Stimulated activated effector memory CD8-positive, alpha-beta T cell treated with anti-CD3 and anti-CD28 coated beads, Interleukin-12 subunit alpha, Interleukin-12 subunit beta, amount 100 ng/mL, for 72 hours (primary cell): ENCODE results near the gene HMCN2.

Experiments
- ATAC-seq: fragments of 150-1000 bp; cut with Tn5 transposase; 2 replicates; pipeline ENCODE4 v1.10.0; 2021
- DNase-seq, 2 donors: peaks; one replicate each; pipeline ENCODE4 v3.0.0; 2021 to 2022; ENCODE audit warnings: low spot score in 2 of 2
- H3K27ac Mint-ChIP-seq: one replicate; pipeline ENCODE4 v1.8.0; 2022; ENCODE audit warnings: mild to moderate bottlenecking, mixed read lengths
- H3K36me3 Mint-ChIP-seq: one replicate; pipeline ENCODE4 v1.8.0; 2022; ENCODE audit warnings: mild to moderate bottlenecking, mixed read lengths
- H3K4me1 Mint-ChIP-seq: one replicate; pipeline ENCODE4 v1.8.0; 2022; ENCODE audit warnings: mixed read lengths
- H3K4me3 Mint-ChIP-seq: one replicate; pipeline ENCODE4 v1.8.0; 2022; ENCODE audit warnings: mild to moderate bottlenecking, mixed read lengths
- H3K9me3 Mint-ChIP-seq: one replicate; pipeline ENCODE4 v1.8.0; 2022; ENCODE audit warnings: mixed read lengths

The HMCN2 gene

DNA sequence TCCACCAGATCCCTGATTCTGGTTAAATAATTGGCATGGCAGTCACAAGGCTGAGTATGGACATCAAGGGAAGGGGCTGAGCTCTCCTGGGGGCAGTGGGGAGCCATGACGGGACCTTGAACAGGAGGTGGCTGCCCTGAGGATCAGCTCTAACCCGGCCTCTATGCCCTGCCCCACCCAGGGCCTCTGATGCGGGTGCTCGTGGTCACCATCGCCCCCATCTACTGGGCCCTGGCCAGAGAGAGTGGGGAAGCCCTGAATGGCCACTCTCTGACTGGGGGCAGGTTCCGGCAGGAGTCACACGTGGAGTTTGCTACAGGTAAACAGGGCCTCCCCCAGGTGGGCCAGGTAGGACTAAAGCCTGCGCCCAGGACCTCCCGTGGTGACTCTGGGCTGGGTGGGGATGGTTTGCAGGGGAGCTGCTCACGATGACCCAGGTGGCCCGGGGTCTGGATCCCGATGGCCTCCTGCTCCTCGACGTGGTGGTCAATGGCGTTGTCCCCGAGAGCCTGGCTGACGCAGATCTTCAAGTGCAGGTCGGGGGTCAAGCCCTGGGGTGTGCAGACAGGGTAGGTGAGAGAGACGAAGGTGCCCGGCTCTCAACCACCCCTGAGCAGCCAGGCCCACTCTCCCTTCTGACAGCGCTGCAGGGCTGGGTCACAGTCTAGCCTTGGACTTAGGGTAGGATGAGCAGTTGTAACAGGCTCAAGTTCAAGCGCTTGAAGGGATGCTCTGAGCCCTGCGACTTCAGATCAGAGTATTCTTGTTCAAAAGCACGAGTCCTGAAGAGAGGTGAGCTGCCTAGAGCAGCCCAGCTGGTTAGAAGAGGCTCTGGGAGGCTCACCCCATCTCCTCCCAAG lies 159.3 kb downstream of the HMCN2 start:
- DNase-seq (no peak), ATAC-seq (no peak)
- Mint-ChIP-seq H3K4me1 (no peaks in the 10 kb centered on the region), H3K4me3 (no peak overlapping the region), H3K27ac (no peak overlapping the region), H3K36me3 (no peaks in the 10 kb centered on the region), H3K9me3 (no peaks in the 10 kb centered on the region)

DNA sequence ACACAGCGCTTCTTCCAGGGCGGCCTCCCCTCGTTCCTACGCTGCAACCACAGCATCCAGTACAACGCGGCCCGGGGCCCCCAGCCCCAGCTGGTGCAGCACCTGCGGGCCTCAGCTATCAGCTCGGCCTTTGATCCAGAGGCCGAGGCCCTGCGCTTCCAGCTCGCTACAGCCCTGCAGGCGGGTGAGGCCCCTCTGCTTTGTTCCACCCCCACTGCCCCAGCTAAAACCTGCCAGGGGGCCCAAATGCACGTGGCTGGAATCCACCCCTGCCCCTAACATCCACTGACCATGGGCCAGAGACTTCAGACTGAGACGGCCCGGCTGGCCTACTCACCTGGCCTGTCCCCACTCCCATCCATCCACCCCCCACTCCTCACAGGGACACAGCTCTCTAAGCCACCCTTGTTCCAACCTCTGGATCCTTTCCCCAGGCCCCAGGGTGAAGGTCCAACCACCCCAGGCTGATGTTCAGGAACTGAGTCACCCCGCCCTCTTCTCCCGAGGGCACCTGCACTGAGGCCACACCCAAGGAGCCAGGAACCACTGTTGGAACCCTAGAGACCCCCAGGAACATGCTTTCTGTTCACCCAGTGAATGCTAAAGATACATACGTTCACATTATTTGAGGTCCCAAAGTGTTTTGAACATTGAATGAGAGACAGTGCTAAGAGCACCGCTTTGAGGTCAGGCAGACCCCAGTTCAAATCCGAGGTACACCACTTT lies 160.3 kb downstream of the HMCN2 start:
- no peaks in the 10 kb centered on the region for H3K36me3 Mint-ChIP-seq
- H3K4me3 Mint-ChIP-seq: no peak overlapping the region
- no peak for DNase-seq
- ATAC-seq: no peak
- no peaks in the 10 kb centered on the region for H3K9me3 Mint-ChIP-seq
- H3K27ac Mint-ChIP-seq: no peak overlapping the region
- no peaks in the 10 kb centered on the region for H3K4me1 Mint-ChIP-seq

DNA sequence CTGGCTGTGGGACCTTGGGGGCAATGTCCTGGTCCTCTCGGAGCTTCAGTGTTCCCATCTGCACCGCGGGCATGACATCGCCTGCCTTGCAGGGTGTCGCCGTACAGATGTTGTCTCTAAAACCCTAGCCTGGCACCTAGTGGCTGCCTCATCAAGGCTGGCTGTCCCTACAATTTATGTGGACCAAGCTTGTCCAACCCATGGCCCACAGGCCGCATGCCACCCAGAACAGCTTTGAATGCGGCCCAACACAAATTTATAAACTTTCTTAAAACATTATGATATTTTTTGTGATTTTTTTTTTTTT lies 160.9 kb downstream of the HMCN2 start:
- DNase-seq (no peak), ATAC-seq (no peak)
- Mint-ChIP-seq H3K4me3 (no peak overlapping the region), H3K9me3 (no peaks in the 10 kb centered on the region), H3K27ac (no peak overlapping the region), H3K36me3 (no peaks in the 10 kb centered on the region), H3K4me1 (no peaks in the 10 kb centered on the region)

DNA sequence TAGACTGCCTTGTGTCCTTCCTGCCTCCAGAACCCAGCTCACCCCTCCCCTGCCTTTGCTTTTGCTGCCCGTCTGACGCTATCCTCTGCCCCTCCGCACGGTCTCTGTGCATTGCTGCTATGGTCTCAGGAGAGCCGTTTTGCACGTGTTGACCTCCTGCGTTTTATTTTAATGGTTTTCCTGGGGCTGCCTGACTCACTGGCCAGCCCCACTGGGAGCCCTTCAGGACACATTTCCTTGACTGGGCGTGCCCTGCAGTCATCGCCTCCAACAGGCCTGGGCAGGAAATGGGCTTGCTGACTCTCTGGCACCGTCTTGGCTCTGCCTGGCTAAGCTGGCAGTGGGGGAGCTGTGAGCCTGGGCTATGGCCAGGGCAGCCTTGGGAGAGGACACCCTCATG lies 161.3 kb downstream of the HMCN2 start:
- no peak overlapping the region for H3K27ac Mint-ChIP-seq
- ATAC-seq (no peak), DNase-seq (no peak)
- H3K36me3 Mint-ChIP-seq: no peaks in the 10 kb centered on the region
- no peaks in the 10 kb centered on the region for H3K4me1 Mint-ChIP-seq
- H3K4me3 Mint-ChIP-seq: no peak overlapping the region
- no peaks in the 10 kb centered on the region for H3K9me3 Mint-ChIP-seq

DNA sequence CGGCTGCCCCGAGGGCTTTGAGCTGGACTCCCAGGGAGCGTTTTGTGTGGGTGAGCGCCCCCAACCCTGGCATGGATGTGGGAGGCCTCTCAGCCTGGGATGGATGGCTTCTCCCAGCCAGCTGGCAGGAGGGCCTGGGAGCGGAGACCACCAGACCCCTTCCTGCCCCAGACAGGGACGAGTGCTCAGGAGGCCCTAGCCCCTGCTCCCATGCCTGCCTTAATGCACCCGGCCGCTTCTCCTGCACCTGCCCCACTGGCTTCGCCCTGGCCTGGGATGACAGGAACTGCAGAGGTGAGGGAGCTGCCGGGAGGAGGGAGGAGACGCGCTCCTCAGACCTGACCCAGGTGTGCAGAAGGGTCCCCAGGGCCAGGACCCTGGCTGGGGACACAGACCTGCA lies 161.8 kb downstream of the HMCN2 start:
- Mint-ChIP-seq H3K4me3 (no peak overlapping the region), H3K4me1 (peaks cover 3% of the 10 kb centered on the region), H3K36me3 (no peaks in the 10 kb centered on the region), H3K9me3 (no peaks in the 10 kb centered on the region), H3K27ac (no peak overlapping the region)
- no peak for ATAC-seq
- DNase-seq: no peak

DNA sequence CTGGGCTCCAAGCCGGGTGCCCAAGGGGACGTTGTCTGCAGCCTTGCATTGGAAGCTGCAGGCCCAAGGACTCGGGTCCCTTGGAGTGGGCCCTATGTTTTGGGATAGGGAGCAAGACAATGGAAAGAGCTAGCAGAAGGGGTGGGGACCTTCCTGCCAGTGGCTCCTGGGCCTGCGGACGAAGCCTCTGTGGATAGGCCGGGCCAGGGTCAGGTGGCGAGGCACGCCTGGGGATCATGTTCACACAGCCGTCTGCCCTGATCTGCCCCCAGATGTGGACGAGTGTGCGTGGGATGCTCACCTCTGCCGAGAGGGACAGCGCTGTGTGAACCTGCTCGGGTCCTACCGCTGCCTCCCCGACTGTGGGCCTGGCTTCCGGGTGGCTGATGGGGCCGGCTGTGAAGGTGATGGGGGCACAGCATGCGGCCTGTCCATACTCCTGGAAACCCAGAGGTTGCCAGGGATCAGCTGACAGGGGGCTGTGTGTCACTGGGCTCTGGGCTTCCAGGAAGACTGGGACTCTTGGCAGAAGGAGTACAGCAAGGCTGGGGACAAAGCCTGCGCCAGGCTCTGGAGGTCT lies 162.6 kb downstream of the HMCN2 start:
- DNase-seq (no peak), ATAC-seq (no peak)
- no peak overlapping the region for H3K27ac Mint-ChIP-seq
- H3K36me3 Mint-ChIP-seq: no peaks in the 10 kb centered on the region
- peaks cover 11% of the 10 kb centered on the region for H3K4me1 Mint-ChIP-seq
- no peak overlapping the region for H3K4me3 Mint-ChIP-seq
- H3K9me3 Mint-ChIP-seq: no peaks in the 10 kb centered on the region

DNA sequence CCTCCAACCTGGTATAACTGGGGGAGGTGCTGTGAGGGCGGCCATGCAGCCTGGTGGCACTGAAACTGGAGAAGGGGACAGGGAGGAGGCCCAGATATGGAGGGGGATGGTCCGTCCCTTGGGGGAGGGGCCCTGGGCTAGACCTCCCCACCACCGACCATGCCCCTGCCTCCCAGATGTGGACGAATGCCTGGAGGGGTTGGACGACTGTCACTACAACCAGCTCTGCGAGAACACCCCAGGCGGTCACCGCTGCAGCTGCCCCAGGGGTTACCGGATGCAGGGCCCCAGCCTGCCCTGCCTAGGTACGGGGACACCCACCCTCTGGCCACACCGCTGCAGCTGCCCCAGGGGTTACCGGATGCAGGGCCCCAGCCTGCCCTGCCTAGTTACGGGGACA lies 163.8 kb downstream of the HMCN2 start:
- no peak overlapping the region for H3K27ac Mint-ChIP-seq
- H3K36me3 Mint-ChIP-seq: no peaks in the 10 kb centered on the region
- H3K4me3 Mint-ChIP-seq: no peak overlapping the region
- ATAC-seq (no peak), DNase-seq (no peak)
- H3K9me3 Mint-ChIP-seq: no peaks in the 10 kb centered on the region
- peaks cover 11% of the 10 kb centered on the region for H3K4me1 Mint-ChIP-seq

DNA sequence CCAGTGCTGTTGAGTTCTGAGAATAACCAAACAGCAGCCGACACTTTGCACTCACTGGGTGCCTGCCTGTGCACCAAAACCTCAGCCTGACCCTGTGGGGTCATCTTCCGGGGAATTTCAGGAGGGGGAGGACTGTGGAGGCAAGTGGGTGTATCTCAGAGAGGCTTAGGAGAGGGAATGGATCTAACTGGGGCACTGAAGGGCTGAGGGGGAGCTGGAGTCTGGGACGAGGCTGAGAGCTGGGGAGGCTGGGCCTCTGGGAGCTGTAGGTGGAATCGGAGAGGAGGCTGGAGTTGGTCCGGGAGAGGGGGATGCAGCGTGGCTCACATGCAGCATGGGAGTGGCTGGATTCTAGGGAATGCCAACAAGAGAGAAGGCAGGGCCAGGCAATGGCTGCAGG lies 164.3 kb downstream of the HMCN2 start:
- ATAC-seq: no peak
- DNase-seq: no peak
- H3K4me3 Mint-ChIP-seq: no peak overlapping the region
- H3K27ac Mint-ChIP-seq: no peak overlapping the region
- H3K9me3 Mint-ChIP-seq: no peaks in the 10 kb centered on the region
- H3K36me3 Mint-ChIP-seq: no peaks in the 10 kb centered on the region
- H3K4me1 Mint-ChIP-seq: peaks cover 11% of the 10 kb centered on the region

DNA sequence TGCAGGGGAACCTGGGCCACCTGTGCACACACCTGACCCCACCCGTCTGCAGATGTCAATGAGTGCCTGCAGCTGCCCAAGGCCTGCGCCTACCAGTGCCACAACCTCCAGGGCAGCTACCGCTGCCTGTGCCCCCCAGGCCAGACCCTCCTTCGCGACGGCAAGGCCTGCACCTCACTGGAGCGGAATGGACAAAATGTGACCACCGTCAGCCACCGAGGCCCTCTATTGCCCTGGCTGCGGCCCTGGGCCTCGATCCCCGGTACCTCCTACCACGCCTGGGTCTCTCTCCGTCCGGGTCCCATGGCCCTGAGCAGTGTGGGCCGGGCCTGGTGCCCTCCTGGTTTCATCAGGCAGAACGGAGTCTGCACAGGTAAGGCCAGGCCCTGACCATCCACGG lies 164.7 kb downstream of the HMCN2 start:
- Mint-ChIP-seq H3K27ac (no peak overlapping the region), H3K9me3 (no peaks in the 10 kb centered on the region), H3K4me1 (peaks cover 11% of the 10 kb centered on the region), H3K4me3 (no peak overlapping the region), H3K36me3 (no peaks in the 10 kb centered on the region)
- no peak for DNase-seq
- no peak for ATAC-seq

DNA sequence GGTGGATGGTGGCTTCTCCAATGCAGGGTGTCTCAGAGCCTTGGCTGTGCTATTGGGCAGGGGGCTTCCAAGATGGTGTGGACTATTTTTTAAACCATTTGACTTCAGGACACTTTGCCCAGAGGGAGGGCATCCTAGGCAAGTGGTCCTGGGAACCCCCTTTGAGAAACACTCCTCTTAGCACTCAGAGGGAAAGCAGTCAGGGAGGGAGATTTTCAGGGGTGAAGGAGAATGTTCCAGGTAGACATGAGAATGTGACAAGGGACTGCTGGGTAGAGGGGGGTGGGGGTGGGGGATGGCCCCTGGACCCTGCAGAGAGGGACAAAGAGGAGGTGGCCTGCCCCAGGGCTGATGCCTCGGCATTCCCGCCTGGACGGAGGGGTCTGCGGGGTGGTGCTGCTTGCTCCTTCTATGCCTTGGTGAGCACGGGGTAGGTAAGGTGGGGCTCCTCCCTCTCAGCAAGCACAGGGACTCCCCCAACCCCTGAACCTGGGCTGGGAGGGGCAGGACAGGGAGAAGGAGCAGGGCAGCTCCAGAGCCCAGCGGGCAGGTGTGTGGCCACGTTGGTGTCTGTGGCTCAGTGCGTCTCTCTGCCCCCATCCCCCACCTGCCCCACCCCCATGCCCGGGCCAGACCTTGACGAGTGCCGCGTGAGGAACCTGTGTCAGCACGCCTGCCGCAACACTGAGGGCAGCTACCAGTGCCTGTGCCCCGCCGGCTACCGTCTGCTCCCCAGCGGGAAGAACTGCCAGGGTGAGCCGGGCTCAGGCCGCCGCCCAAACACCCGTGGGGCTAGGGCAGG lies 165.4 kb downstream of the HMCN2 start:
- peaks cover 11% of the 10 kb centered on the region for H3K4me1 Mint-ChIP-seq
- DNase-seq (no peak), ATAC-seq (no peak)

DNA sequence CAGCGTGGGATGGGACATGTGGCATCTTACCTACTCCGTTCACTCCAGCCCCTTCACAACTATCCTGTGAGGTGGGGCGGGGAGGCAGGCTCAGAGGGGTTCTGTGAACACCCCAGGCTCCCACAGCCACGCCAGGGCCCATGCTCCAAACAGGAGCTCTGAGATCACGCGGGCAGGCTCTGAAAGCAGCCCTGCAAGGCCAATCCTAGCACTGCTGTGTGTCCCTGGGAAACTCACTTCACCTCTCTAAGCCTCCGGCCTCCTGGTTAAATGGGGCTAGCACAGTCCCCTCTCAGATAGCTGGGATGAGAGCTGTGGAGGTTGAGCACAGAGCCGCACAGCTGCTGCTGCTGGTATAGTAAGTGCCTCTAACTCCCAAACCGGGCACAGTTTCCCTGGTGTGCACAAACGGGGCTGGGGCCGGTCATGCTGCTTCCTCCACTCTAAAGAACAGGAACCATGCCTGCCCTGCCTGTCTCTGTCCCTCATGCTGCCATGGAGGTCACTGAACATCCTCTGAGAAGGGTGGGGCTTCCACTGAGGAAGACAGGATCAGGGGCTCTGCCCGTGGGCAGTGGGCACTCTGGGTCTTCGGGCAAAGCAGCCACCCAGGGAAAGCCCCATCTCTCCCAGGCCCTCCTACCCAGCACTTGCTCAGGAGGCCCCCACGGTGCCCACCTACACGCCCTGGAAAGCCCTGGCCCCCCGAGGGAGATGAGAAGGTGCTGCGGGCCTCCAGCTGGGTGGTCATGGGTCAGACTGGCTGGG lies 166.2 kb downstream of the HMCN2 start:
- DNase-seq (no peak), ATAC-seq (no peak)
- Mint-ChIP-seq H3K27ac (no peak overlapping the region), H3K4me1 (peaks cover 11% of the 10 kb centered on the region), H3K4me3 (no peak overlapping the region), H3K36me3 (no peaks in the 10 kb centered on the region), H3K9me3 (no peaks in the 10 kb centered on the region)

More for the DNA sequence above, 165.4 kb downstream of the HMCN2 start:
- Mint-ChIP-seq H3K27ac (no peak overlapping the region), H3K36me3 (no peaks in the 10 kb centered on the region), H3K9me3 (no peaks in the 10 kb centered on the region), H3K4me3 (no peak overlapping the region)

DNA sequence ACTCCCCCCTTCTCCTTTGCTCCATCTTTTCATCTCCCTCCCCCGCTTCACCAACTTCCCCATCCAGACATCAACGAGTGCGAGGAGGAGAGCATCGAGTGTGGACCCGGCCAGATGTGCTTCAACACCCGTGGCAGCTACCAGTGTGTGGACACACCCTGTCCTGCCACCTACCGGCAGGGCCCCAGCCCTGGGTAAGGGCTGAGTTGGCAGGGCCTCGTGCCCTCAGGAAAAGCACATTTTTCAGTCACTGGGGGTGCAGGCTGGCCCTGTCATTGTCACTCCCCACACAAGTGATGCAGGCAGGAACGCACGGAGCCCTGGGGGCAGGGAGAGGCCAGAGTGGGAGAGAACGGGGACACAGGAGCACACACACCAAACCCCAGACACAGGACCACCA lies 166.8 kb downstream of the HMCN2 start:
- Mint-ChIP-seq H3K4me3 (no peak overlapping the region), H3K27ac (no peak overlapping the region), H3K4me1 (peaks cover 11% of the 10 kb centered on the region), H3K9me3 (no peaks in the 10 kb centered on the region), H3K36me3 (no peaks in the 10 kb centered on the region)
- ATAC-seq (no peak), DNase-seq (no peak)

DNA sequence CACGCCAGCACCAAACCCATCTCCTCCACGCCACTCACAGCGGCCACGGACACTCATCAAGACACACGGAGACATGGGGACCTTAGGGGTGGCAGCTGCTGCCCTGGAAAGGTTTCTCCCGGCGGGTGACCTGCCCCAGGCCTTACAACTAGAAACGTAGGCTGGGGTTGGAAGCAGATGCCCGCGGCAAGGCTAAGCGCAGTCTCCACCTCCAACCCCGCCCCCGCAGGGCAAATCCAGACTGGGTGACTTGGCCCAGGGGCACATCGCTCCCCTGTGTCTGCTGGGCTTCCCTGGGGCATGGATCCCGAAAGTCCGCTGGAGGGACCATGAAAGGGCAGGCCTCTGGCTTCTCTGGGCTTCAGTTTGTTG lies 167.2 kb downstream of the HMCN2 start:
- Mint-ChIP-seq H3K4me3 (peak overlapping the region; percentile 38), H3K4me1 (peaks cover 11% of the 10 kb centered on the region), H3K9me3 (no peaks in the 10 kb centered on the region), H3K36me3 (no peaks in the 10 kb centered on the region), H3K27ac (no peak overlapping the region)
- ATAC-seq: peak; percentile 12
- DNase-seq: no peak

DNA sequence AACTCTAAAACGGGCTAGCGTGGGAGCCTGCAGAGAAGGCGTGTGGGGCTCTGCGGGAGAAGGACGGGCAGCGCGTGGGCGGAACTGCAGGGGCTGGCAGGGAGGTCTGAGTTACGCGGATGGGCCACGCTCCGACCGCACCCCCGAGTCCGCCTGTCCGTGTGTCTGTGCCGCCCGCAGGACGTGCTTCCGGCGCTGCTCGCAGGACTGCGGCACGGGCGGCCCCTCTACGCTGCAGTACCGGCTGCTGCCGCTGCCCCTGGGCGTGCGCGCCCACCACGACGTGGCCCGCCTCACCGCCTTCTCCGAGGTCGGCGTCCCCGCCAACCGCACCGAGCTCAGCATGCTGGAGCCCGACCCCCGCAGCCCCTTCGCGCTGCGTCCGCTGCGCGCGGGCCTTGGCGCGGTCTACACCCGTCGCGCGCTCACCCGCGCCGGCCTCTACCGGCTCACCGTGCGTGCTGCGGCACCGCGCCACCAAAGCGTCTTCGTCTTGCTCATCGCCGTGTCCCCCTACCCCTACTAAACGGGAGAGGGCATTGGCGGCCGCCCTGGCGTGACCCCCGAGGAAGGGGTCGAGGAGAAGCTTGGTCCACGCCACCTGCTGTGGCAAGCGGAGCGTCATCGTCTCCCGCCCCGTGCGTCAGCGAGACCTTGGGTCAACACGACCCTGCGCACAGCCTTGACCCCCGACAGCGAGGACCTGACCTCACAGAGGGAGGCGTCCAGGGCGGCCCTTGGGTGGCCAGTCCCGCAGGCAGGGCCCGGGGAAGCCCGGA lies 167.8 kb downstream of the HMCN2 start:
- Mint-ChIP-seq H3K9me3 (no peaks in the 10 kb centered on the region), H3K36me3 (no peaks in the 10 kb centered on the region), H3K27ac (no peak overlapping the region), H3K4me1 (peaks cover 11% of the 10 kb centered on the region), H3K4me3 (peak overlapping the region; percentile 38)
- peak; percentile 77 for ATAC-seq
- peak; percentile 22 to 66 for DNase-seq
